ENCODE data around the gene OR6C68.

The OR6C68 gene

DNA sequence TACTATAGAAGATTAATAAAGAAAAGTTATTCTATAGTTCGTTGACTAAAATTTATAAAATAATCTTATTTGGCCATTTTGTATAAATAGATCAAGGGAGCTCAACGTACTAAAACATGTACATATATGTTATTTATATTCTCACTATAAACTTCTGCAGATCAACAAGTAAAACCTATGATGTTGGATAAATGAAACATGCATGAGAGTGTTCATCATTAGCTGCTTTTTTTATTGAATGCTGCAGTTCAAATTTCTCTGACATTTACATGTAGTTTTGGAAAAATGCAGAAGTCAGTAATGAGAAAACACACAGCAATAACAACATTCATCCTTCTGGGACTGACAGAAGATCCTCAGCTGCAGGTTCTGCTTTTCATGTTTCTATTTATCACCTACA, at the start of gene OR6C68:
OR6C68 (plus strand) TSS at position 301 of the 400 bp plus-strand sequence; CDS start at position 301, 0 bp downstream.
- Histone ChIP-seq H3K9me3 (ENCODE audit: insufficient read depth, low read length) (no peaks in the 10 kb centered on the region), H3K27ac (ENCODE audit: low read depth, low read length) (no peak within 1 kb of the TSS), H3K9ac (ENCODE audit: low read length) (no peak within 1 kb of the TSS), H3K36me3 (ENCODE audit: low read length) (no peaks in the 10 kb centered on the region), H2AFZ (ENCODE audit: low read depth, low read length, severe bottlenecking) (no peak within 1 kb of the TSS), H3F3A (ENCODE audit: insufficient read depth) (no peaks in the 10 kb centered on the region), H3K79me2 (ENCODE audit: insufficient read depth, low read length) (no peaks in the 10 kb centered on the region), H4K20me1 (ENCODE audit: low read depth, low read length) (no peaks in the 10 kb centered on the region), H3K9me2 (replicated peaks; ENCODE audit: insufficient read depth, low read length) (no peaks in the 10 kb centered on the region), H3K4me2 (ENCODE audit: low read depth, low read length, poor library complexity, severe bottlenecking) (no peak within 1 kb of the TSS), H3K4me3 (ENCODE audit: insufficient read depth, low read length, poor library complexity, severe bottlenecking) (no peak within 1 kb of the TSS), H3K27me3 (ENCODE audit: low read length) (no peaks in the 10 kb centered on the region)
- TF ChIP-seq, protein P1, sequence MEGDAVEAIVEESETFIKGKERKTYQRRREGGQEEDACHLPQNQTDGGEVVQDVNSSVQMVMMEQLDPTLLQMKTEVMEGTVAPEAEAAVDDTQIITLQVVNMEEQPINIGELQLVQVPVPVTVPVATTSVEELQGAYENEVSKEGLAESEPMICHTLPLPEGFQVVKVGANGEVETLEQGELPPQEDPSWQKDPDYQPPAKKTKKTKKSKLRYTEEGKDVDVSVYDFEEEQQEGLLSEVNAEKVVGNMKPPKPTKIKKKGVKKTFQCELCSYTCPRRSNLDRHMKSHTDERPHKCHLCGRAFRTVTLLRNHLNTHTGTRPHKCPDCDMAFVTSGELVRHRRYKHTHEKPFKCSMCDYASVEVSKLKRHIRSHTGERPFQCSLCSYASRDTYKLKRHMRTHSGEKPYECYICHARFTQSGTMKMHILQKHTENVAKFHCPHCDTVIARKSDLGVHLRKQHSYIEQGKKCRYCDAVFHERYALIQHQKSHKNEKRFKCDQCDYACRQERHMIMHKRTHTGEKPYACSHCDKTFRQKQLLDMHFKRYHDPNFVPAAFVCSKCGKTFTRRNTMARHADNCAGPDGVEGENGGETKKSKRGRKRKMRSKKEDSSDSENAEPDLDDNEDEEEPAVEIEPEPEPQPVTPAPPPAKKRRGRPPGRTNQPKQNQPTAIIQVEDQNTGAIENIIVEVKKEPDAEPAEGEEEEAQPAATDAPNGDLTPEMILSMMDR (IDR thresholded peaks at IDR 0.05; ENCODE audit: insufficient read depth, low read length, poor library complexity, severe bottlenecking) = no peak
- TF ChIP-seq EZH2phosphoT487 (conservative IDR thresholded peaks at IDR 0.05; ENCODE audit: low read length) = no peak

DNA sequence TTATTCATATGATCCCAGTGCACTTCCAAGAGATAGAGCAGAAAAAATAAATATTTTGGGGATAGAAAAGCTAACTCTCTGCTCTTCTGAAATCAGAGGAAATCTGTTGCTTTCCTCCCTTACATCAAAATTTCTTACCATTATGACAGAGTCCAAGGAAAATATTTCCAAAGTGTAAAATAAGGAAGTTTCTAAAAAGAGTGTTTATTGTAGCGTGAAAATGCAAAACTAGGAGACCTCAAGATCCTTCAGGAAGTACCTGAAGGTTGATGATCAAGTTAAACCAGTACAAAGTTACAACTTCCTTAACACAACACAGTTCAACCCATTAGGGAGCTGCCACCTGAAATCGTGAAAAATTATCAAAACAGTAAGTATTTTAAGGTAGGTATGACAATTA, 48.4 kb upstream of the OR6C68 start, which contains the start of gene OR6C2:
OR6C2 (plus strand) TSS at position 301 of the 400 bp plus-strand sequence. CDS start 8,138 bp downstream, outside the sequence.
- Histone ChIP-seq H3K9me2 (replicated peaks; ENCODE audit: insufficient read depth, low read length) (no peaks in the 10 kb centered on the region), H3K4me3 (ENCODE audit: insufficient read depth, low read length, poor library complexity, severe bottlenecking) (no peak within 1 kb of the TSS), H4K20me1 (ENCODE audit: low read depth, low read length) (no peaks in the 10 kb centered on the region), H3K79me2 (ENCODE audit: insufficient read depth, low read length) (no peaks in the 10 kb centered on the region), H3K9me3 (ENCODE audit: insufficient read depth, low read length) (no peaks in the 10 kb centered on the region), H2AFZ (ENCODE audit: low read depth, low read length, severe bottlenecking) (no peak within 1 kb of the TSS), H3F3A (ENCODE audit: insufficient read depth) (no peaks in the 10 kb centered on the region), H3K36me3 (ENCODE audit: low read length) (no peaks in the 10 kb centered on the region), H3K9ac (ENCODE audit: low read length) (no peak within 1 kb of the TSS), H3K27ac (ENCODE audit: low read depth, low read length) (no peak within 1 kb of the TSS), H3K27me3 (ENCODE audit: low read length) (no peaks in the 10 kb centered on the region), H3K4me2 (ENCODE audit: low read depth, low read length, poor library complexity, severe bottlenecking) (no peak within 1 kb of the TSS)
- no peak for TF ChIP-seq EZH2phosphoT487 (conservative IDR thresholded peaks at IDR 0.05; ENCODE audit: low read length)
- TF ChIP-seq, protein P1 (IDR thresholded peaks at IDR 0.05; ENCODE audit: insufficient read depth, low read length, poor library complexity, severe bottlenecking) = no peak

DNA sequence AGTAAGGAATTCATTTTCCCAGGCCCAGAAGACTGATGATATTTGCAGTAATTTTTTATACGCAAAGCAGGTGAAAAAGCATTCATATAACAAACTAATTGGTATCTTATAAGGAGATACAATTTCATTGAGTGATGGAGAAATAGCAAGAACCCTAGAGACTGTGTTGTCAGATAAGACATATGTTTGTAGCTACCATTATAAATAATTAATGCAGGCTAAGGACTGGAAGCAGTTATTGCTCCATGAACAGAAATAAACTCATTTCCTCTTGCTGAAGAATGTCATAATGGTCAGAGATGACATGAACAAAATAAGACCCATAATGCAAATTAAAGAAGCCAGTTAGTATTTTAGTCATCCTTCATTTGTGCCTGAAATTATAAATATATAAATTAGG, 46.8 kb upstream of the OR6C68 start:
- H3K9ac ChIP-seq (ENCODE audit: low read length) = no peak overlapping the region
- no peak overlapping the region for H3K4me2 ChIP-seq (ENCODE audit: low read depth, low read length, poor library complexity, severe bottlenecking)
- no peaks in the 10 kb centered on the region for H3K36me3 ChIP-seq (ENCODE audit: low read length)
- TF ChIP-seq EZH2phosphoT487 (conservative IDR thresholded peaks at IDR 0.05; ENCODE audit: low read length) = no peak
- TF ChIP-seq, protein P1 (IDR thresholded peaks at IDR 0.05; ENCODE audit: insufficient read depth, low read length, poor library complexity, severe bottlenecking) = no peak
- H2AFZ ChIP-seq (ENCODE audit: low read depth, low read length, severe bottlenecking) = no peak overlapping the region
- no peaks in the 10 kb centered on the region for H3K9me3 ChIP-seq (ENCODE audit: insufficient read depth, low read length)
- no peaks in the 10 kb centered on the region for H3F3A ChIP-seq (ENCODE audit: insufficient read depth)
- H3K4me3 ChIP-seq (ENCODE audit: insufficient read depth, low read length, poor library complexity, severe bottlenecking) = no peak overlapping the region
- H3K27ac ChIP-seq (ENCODE audit: low read depth, low read length) = no peak overlapping the region
- H4K20me1 ChIP-seq (ENCODE audit: low read depth, low read length) = no peaks in the 10 kb centered on the region
- no peaks in the 10 kb centered on the region for H3K79me2 ChIP-seq (ENCODE audit: insufficient read depth, low read length)
- no peaks in the 10 kb centered on the region for H3K27me3 ChIP-seq (ENCODE audit: low read length)
- no peaks in the 10 kb centered on the region for H3K9me2 ChIP-seq (replicated peaks; ENCODE audit: insufficient read depth, low read length)

All from SU-DHL-6 (cell line).